ENCODE data around the gene WNK4.
"Not testable (repeated sequence)": the region's sequence is repeated elsewhere in the genome, so short reads cannot be mapped to it uniquely, and the experiment has no call there.

Gene WNK4

DNA sequence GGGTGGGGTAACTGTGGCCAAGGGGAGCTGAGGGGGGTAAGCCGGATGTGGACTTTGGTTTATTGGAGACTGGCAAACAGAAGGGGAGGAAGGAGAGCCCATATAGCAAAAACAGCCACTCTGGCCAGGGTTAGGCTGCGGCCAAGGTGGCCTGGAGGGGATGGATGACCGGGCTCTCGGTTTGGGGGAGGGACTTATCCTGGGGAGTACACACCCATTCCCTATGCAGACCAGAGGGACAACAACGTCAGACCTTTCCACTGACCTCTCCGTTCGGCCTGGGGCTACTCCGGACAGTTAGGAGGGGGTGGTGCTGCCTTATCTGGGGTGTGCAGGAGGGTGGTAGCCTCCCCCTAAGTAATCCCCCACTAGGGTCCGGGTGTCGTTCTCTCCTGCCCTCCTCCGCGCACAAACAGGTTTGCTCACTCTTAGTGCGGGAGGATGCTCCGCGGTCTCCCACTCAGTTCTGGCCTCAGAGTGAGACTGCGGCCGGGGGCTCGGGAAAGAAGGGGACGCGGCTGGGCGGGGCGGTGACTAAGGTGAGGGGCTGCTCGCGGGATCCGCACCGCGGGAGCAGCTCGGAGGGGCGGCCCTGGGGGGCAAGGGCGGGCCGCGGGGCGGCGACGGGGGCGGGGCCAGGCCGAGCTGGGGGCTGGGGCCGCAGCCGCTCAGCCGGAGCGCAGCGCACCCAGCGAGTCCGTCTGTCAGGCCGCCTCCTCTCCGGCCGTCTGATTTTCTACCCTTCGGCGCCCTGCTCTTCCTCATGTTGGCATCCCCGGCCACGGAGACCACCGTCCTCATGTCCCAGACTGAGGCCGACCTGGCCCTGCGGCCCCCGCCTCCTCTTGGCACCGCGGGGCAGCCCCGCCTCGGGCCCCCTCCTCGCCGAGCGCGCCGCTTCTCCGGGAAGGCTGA, at the start of gene WNK4:
Gene WNK4 (plus strand): TSS at position 675 of the 915 bp plus-strand sequence. CDS start 89 bp downstream, at position 764.
- no peak for DNase-seq

DNA sequence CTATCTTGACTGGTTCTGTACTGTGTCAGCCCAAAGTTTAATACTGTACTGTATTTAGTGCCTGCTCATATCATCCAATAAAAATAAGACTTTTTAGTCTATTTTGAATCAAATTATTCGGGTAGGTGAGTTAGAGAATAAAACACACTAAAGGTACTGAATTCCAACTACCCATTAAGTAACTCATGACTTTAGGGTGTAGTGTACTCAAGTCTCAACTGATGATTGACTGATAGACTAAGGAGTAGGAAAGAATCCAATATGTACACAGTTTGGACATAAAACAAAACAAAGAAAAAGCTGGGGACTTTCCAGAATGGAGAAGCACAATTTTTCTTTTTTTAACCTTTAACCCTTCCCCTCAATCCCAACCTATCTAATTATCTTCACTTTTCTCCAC, 39.7 kb upstream of the WNK4 start:
- no peak for DNase-seq

DNA sequence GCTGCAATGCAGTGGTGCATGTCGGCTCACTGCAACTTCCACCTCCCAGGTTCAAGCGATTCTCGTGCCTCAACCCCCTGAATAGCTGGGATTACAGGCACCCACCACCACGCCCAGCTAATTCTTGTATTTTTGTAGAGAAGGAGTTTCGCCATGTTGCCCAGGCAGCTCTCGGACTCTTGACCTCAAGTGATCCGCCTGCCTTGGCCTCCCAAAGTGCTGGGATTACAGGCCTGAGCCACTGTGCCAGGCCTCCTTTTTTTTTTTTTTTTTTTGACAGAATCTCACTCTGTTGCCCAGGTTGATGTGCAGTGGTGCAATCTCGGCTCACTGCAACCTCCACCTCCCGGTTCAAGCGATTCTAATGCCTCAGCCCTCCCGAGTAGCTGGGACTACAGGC, 37.5 kb upstream of the WNK4 start:
- not testable (repeated sequence) for DNase-seq

DNA sequence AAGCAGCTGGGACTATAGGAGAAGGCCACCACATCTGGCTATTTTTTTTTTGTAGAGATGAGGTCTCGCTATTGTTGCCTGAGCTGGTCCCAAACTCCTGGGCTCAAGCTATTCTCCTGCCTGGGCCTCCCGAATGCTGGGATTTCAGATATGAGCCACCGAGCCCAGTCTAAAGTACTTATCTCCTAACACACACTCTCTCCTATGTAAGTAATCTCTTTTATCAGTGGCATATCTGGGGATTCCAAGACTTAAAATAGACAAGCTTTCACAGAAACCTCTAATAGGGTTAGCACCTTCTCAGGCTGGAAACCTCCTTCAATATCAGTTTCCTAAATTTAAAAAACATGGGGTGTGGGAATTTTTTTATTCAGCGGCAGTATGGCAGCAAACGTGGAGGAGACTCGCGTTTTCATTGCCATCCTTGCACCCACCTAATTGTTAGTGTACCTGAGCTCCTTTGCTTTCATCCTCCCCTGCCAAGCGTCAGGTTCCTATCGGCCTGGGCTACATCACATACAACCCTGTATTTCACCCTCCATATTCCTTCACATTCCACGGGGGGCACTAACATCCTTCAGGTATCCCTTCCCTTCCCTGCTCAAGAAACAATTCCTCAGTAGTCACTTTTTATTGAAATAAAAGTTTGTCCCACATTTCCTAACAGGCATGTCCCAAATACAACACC, 36.7 kb upstream of the WNK4 start:
- no peak for DNase-seq

DNA sequence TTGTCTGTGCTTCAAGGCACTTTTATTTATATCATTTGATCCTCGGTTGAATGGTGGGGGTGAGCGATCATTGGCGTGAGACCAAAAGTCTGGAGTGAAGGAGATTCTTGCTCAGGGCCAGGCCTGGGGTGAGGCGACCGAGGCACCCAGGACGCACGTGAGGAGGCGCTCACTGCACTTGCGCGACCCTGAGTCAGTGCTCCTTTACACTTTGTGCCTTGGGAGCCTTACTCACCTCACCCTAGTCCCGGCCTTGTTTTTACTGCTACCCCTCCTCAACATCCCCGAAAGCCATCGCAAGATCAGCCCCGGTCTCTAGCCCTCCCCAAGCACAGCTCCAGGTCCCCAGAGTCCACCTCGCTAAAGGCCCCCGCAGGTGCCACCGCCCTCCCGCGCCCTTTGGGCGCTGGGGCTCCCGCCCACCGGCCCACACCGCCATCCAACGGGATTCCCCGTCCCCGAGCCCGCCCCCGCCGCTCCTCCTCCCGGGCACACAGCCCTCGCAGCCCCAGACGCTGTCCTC, 36.1 kb upstream of the WNK4 start:
- peak; percentile 75 to 81 for DNase-seq

DNA sequence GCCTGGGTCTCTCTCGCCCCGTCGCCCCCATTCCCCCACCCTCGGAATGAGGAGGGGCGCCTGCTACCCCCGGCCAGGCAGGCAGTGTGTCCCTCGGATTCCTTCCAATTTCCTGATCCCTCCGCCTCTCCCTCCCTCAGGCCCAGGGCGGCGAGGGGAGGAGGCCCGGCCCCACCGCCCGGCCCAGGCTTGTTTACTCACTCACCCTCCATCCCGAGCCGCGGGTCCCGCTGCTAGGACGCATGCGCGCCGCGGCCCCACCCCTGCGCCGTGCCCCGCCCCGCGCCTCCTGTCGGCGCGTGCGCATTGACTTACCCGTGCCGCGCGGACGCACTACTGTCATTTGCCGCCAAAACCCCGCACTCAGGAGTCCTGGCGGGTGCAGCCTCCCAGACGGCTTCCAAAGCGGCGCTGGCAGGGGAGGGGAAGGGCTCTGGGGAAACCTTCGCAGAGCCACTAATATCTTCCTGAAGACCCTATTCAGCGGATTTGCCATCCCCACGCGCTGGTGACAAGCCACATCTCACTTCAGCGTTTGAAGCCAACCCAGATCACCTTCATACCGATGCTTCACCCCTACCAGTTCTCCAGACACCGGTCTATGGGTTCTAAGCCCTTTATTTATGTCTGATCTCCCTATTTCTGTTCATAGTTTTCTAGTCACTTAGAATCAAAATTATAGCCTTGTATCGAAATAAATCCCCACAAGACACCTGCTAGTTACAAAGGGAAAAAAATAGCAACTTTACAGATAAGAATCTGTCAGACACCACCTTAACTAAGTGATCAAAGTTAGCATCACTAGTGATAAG, 35.4 kb upstream of the WNK4 start, which contains the start of gene EZH1:
Gene EZH1 (minus strand): TSS at position 235 of the 812 bp plus-strand sequence. CDS start 16,099 bp downstream, outside the sequence.
- DNase-seq: peak; percentile 91 to 93

DNA sequence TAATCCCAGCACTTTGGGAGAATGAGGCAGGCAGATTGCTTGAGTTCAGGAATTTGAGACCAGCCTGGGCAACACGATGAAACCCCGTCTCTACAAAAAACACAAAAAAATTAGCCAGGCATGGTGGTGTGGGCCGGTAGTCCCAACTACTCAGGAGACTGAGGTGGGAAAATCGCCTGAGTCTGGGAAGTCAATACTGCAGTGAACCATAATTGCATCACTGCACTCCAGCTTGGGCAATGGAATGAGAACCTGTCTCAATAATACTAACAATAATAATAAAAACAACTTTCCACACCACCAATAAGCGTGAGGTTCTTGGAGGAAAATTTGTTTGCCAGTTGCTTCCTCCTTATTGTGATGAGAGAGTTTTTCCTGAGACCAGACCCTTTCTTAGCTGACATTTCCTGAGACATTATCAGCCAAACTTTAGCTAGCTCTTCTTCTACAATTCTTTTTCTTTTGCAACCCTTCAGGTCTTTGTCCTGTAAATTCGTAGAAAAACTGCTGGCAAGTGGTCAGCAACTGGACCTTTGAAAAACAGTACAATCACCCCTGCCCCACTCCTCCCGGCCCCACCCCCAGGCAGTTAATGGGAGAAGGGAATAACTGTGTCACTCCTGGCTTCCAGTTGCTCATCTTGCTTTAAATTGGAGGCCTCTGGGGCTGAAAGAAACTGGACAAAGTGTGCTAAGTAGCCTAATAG, 32.1 kb upstream of the WNK4 start:
- DNase-seq: no peak

DNA sequence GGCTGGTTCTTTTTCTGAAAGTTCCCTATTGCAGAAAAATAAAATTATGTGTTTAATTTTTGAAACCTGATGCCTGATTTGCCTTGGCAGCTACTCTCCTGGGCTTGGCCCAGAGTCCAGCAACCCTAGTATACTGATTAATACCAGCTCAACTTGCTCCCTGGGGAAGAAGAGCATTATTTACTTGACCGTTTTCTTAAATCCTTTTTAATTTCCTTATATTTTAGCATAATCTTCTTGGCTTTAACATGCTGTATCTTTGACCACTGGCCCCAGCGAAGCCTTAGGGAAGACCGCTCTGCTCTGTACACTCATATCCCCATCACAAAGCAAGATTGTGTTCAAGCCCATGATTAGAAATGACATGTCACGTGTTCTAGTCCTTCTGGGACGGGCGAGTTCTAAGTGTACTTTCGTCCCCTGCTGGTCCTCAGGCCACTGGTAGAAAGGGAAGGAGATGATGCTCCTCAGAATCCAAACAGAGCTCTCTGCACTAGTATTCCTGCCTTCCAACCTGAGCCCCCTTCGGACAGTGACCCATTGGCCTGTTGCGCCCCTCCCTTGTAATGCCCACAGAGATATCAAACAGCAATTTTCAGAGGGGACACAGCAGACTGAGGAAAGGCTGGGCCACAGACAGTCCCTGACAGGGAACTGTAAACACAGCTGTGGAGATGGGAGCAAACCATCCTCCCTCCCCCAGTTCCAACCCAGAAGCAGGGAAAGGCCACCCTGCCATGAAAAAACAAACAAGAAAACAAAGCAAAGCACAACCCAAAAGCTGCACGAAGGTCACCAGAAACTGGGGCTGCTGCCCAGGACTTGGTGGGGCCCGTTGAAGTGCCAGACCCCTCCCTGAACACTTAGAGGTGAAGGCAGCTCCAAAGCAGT, 31.3 kb upstream of the WNK4 start:
- no peak for DNase-seq

DNA sequence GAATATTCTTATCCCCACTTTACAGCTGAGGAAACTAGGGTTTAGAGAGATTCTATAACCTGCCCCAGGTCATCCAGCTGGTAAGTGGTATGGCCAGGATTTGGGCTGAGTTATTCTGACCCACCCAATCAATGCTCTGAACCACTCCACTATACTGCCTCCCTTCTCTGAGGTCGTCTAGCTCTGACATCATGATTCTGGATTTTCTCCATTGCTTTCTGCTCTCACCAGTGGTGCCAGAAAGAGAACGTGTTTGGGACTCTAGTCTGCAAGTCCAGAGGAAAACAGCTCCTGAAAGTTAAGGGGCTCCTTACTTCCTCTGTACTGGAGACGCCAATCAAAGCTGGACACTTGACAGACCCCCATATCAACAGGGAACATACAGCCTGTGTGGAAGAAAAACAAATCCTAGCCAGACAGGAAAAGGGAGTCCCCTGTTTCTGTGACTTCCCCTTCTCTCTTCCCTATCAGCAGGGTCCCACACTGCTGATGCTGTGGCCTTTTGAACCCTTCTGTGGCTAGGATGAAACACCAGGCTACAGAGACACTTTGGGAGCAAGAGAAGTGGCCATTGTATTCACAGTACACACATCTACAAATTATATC, 29.6 kb upstream of the WNK4 start:
- DNase-seq: no peak

DNA sequence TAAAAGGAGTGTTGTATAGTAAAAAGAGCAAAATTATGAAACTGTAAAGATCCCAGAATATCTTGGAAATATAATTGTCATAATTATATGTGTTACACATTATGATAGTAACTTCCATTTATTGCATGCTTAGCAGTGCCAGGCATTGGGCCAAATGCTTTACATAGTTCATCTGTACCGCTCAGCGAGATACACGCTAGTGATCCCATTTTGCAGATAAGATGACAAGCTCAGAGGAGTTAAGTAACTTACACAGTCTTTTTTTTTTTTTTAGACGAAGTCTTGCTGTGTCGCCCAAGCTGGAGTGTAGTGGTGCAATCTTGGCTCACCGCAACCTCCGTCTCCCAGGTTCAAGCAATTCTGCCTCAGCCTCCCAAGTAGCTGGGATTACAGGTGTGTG, 28.8 kb upstream of the WNK4 start:
- DNase-seq: no peak

DNA sequence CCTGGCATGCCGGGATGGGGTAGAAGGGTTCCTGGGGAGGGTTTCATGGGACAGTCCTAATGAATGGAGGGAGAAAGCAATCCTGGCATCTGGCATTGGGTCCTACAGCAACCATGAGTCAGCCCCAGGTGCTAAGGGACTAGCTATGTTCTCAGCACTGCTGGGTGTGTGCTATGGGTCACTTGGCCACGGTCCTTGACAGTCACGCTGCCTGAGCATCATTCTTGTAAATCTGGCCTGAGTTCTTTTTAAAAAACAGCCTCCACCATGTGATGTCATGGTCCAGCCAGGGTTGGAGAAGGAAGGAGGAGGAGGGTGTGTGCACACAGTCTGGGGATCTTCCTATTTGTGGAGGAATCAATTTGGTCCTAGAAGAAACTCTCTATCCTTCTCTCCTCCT, 25.6 kb upstream of the WNK4 start:
- DNase-seq: no peak

DNA sequence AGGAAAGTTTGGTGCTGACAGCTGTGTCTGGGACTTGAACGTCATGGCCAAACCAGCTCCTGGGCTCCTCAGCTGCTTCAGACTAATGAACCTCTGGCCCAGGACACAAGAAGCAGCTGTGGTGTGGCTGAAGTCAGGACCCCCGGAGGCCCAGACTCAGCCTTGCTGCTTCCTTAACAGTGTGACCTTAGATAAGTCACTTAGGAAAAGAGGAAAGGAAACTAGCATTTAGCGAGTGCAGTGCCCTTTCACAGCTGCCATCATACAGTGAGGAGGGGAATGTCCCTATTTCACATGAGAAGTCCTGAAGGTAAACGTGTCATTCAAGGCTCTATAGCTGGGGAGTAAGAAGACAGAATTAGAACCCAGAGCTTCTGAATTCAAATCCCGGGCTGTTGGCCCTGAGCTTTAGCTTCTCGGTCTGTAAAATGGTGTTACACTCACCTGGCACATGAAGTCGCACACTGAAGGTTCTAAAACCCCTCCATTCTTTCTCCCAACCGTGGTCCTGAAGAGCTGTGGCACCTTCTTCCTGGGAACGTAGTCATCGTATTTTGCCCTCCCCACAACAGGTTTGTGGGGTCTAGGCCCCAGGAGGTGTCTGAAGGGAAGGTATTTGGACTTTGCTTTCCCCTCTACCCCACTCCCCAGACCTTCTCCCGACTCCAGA, 20.3 kb upstream of the WNK4 start:
- DNase-seq: no peak

DNA sequence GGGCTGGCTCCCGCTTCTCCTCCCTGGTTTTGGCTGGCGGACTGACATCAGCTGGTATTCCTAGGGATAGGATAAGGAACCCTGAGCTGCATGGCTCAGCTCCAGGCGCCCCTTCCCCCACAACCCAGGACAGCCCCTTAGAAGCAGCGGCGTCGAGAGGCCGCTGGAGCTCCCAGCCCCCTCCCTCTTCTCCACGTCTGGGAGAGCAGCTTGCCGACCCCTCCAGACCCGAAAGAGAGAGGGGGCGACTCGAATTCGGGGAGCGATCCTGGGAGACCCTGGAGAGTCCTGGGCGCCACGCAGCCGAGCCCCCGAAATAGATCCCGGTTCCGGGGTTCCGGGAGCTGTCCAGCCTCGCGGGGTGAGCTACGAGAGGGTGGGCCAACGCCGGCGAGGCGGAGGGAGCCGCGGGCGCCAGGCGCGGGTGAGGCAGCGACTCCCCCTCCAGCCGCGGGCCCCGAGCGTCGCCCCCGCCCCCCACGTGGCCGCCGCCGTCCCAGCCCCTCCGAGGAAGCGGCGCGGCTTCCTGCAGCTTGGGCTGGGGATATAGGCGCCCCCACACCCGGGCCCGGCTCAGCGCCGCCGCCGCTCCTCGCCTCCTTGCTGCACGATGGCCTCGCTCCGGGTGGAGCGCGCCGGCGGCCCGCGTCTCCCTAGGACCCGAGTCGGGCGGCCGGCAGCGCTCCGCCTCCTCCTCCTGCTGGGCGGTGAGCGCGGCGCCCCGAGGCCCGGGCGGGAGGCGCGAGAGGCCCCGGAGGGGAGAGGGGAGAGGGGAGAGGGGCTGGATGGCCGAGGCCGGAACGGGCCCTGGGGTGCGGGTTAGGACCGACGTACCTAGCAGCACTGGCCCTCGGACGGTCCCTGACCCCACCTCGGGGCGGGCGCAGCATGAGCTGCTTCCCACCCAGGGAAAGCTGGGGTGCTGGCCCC, 19.5 kb upstream of the WNK4 start, which contains the start of gene RAMP2:
Gene RAMP2 (plus strand): TSS at position 576 of the 930 bp plus-strand sequence. CDS start 35 bp downstream, at position 611.
- peak in 1 of 2 donors; percentile 21 for DNase-seq

DNA sequence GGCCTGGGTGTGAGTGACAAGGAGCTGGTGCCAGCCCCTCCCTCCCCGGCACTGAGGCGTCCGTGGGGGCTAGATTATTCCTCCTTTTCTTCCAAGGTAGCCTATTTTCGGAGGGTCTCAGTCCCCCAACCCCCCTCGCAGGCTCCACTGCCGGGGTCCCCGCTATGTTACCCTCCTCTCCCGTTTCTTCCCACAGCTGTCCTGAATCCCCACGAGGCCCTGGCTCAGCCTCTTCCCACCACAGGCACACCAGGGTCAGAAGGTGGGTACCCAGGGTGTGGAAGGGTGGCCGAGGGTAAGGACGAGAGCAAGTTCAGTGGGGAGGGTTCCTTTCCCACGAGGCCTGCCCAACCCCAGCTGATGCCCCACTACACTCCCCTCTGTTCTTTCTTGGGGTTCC, 18.8 kb upstream of the WNK4 start:
- DNase-seq: no peak

DNA sequence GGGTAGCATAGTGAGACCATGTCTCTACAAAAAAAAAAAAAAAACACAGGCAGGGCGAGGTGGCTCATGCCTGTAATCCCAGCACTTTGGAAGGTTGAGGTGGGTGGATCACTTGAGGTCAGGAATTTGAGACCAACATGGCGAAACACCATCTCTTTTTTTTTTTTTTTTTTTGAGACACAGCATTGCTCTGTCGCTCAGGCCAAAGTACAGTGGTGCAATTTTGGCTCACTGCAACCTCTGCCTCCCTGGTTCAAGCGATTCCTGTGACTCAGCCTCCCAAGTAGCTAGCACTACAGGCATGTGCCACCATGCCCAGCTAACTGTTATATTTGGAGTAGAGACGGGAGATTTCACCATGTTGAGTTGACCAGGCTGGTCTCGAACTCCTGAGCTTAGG, 14.3 kb upstream of the WNK4 start:
- DNase-seq: no peak

DNA sequence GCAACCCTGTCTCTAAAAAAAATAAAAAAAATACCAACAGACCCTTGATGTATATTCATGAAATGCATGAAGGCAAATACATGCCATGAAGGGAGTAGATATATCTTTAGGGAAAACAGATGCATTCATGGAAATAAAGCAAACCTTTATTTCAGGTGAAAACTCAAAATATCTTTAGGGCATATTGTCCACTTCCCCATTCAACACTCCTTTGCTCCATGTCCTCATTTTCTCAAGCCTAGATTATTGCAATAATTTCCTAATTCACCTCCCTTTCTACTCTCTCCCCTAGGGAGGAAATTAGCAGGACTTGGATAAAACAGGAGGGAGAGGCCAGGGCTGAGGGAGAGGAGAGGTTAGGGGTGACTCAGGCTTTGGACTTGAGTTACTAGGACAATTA, 12.9 kb upstream of the WNK4 start:
- no peak for DNase-seq

DNA sequence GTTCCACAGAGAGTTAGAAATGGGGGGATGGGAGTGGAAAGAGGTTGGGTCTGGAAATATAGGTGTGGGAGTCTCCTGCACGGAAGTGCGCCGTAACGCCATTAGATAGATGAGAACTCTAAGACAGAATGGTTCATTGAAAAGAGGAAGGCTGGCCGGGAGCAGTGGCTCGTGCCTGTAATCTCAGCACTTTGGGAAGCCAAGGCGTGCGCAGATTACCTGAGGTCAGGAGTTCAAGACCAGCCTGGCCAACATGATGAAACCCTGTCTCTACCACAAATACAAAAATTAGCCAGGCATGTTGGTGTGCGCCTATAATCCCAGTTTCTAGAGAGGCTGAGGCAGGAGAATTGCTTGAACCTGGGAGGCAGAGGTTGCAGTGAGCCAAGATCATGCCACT, 12.4 kb upstream of the WNK4 start:
- not testable (repeated sequence) for DNase-seq

DNA sequence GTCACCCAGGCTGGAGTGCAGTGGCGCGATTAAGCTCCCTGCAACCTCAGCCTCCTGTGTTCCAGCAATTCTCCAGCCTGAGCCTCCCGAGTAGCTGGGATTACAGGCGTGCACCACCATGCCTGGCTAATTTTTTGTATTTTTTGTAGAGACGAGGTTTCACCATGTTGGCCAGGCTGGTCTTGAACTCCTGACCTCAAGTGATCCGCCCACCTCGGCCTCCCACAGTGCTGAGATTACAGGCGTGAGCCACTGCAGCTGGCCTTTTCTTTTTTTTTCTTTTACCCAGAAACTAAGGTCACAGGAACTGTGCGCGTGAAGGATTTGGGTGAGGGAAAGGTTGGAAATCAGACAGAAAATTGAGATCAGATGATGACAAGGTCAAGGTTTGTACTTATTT, 10.4 kb upstream of the WNK4 start:
- DNase-seq: not testable (repeated sequence)

DNA sequence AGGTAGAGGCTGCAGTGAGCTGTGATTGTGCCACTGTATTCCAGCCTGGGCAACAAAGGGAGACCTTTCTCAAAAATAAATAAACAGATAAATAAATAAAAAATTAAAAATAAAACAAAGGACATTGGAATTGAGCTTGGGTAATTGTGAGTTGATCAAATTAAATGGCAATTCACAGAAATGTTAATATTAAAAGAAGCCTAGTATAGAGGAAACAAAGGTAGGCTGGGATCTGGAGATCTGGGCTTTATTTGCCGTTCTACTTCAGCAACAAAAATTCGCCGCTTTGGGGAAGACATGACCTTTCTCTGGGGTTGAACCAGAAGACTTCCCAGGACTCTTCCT, 7.5 kb upstream of the WNK4 start:
- no peak for DNase-seq
